Endothelial cell of umbilical vein (primary cell): ENCODE measurements around the gene JPT2. TPM values are rescaled to one million over a fixed set of nuclear protein-coding genes. Genes with fewer than 3 reads are reported as not detected.
A peak's percentile ranks its signal among the peaks of the same experiment; 100 is the strongest.

Experiments
- BruUV-seq: library from RNA; stranded (reverse); fragments of 400-500 nt; replicated peaks from 2 replicates; lab custom pipeline; 2021; lab: Mats Ljungman, UMichigan
- CTCF ChIA-PET: fragments of 300-600, 350-600 bp; sonication (Branson Sonifier 250); formaldehyde crosslinking; loops from one replicate; lab custom pipeline; 2021; ENCODE audit warnings: antibody characterized with exemption, inconsistent platforms; lab: Charles Lee
- POLR2A ChIA-PET: fragments of 300-600, 350-600 bp; sonication (Branson Sonifier 250); formaldehyde crosslinking; loops from one replicate; lab custom pipeline; 2021; ENCODE audit warnings: antibody characterized with exemption, inconsistent platforms; lab: Charles Lee
- DNase-seq: peaks from one replicate; pipeline ENCODE4 v3.0.0-alpha.2; 2011; ENCODE audit warnings: low read depth, low spot score
- FAIRE-seq: peaks from 2 replicates; lab custom pipeline; 2011; peaks lifted over from hg19 to GRCh38; lab: Jason Lieb, UNC
- H2AFZ ChIP-seq: 2 replicates; pipeline ENCODE4 v1.6.0; 2012; ENCODE audit warnings: low read depth, low read length, control low read depth, inconsistent platforms
- H3K27ac ChIP-seq: 2 replicates; pipeline ENCODE4 v1.5.1; 2011; ENCODE audit warnings: low read depth, mild to moderate bottlenecking, control low read depth, low read length, moderate library complexity; ENCODE audit not compliant: insufficient read depth
- H3K27me3 ChIP-seq, 2 experiments: 2 replicates each; pipeline versions ENCODE4 v1.6.0 to v1.6.1; 2011; ENCODE audit warnings: low read length in 2 of 2, mixed read lengths in 1 of 2; ENCODE audit not compliant: control insufficient read depth in 2 of 2, insufficient read depth in 2 of 2
- H3K36me3 ChIP-seq, 2 experiments: 2 replicates in 1 of 2; 3 replicates in 1 of 2; pipeline ENCODE4 v1.5.1; 2011; ENCODE audit warnings: low read length in 2 of 2, mild to moderate bottlenecking in 1 of 2, moderate library complexity in 1 of 2; ENCODE audit not compliant: control insufficient read depth in 2 of 2, insufficient read depth in 2 of 2; ENCODE audit errors: extremely low read depth in 1 of 2
- H3K4me1 ChIP-seq: 3 replicates; pipeline ENCODE4 v1.5.1; 2011; ENCODE audit warnings: mild to moderate bottlenecking, low read length; ENCODE audit not compliant: control insufficient read depth, insufficient read depth; ENCODE audit errors: extremely low read depth
- H3K4me2 ChIP-seq: 2 replicates; pipeline ENCODE4 v1.6.1; 2011; ENCODE audit warnings: low read length, control low read depth, mixed read lengths; ENCODE audit not compliant: insufficient read depth
- H3K4me3 ChIP-seq, 3 experiments: fragments of 200-600 bp in 1 of 3; sonication (generic), shearing (Covaris generic) in 1 of 3; replicated peaks in 1 of 3; 2 replicates each; pipeline ENCODE4 v1.5.1; 2011 to 2016; ENCODE audit warnings: control low read depth in 3 of 3, low read length in 3 of 3, mild to moderate bottlenecking in 2 of 3, inconsistent platforms in 1 of 3, low read depth in 1 of 3, moderate library complexity in 1 of 3; ENCODE audit not compliant: insufficient read depth in 1 of 3
- H3K79me2 ChIP-seq: 2 replicates; pipeline ENCODE4 v1.6.0; 2012; ENCODE audit warnings: low read length, inconsistent platforms; ENCODE audit not compliant: control insufficient read depth, insufficient read depth
- H3K9ac ChIP-seq: replicated peaks from 2 replicates; pipeline ENCODE3; 2011; ENCODE audit warnings: low read length, control low read depth; ENCODE audit not compliant: insufficient read depth; ENCODE audit errors: extremely low read depth
- H3K9me1 ChIP-seq: replicated peaks from 3 replicates; pipeline ENCODE4 v1.6.0; 2011; ENCODE audit warnings: mild to moderate bottlenecking, low read length; ENCODE audit not compliant: control insufficient read depth, insufficient read depth; ENCODE audit errors: extremely low read depth
- H3K9me3 ChIP-seq: replicated peaks from 2 replicates; pipeline ENCODE4 v1.5.1; 2012; ENCODE audit warnings: low read length, inconsistent platforms; ENCODE audit not compliant: control insufficient read depth, insufficient read depth
- H4K20me1 ChIP-seq: replicated peaks from 2 replicates; pipeline ENCODE3; 2011; ENCODE audit warnings: mild to moderate bottlenecking, low read length; ENCODE audit not compliant: control insufficient read depth, insufficient read depth; ENCODE audit errors: extremely low read depth
- EZH2 ChIP-seq: IDR thresholded peaks from 2 replicates; pipeline ENCODE4 v1.6.1; 2012; ENCODE audit warnings: borderline replicate concordance, low read depth, mild to moderate bottlenecking, moderate library complexity, low read length, inconsistent platforms; ENCODE audit not compliant: severe bottlenecking
- FOS ChIP-seq: IDR thresholded peaks from 2 replicates; pipeline ENCODE4 v1.6.1; 2011; ENCODE audit warnings: mild to moderate bottlenecking, low read length, moderate library complexity, borderline replicate concordance; ENCODE audit not compliant: insufficient read depth
- JUN ChIP-seq: IDR thresholded peaks from 2 replicates; pipeline ENCODE4 v1.6.1; 2011; ENCODE audit warnings: borderline replicate concordance, low read depth; ENCODE audit not compliant: insufficient read length, insufficient read depth
- MYC ChIP-seq: IDR thresholded peaks from one replicate; pipeline ENCODE4 v1.6.1; 2011; ENCODE audit warnings: mild to moderate bottlenecking, low read depth, low read length
- POLR2A ChIP-seq: IDR thresholded peaks from 2 replicates; pipeline ENCODE4 v1.6.1; 2012; ENCODE audit warnings: low read depth, mild to moderate bottlenecking, control low read depth, low read length
- POLR2AphosphoS5 ChIP-seq: IDR thresholded peaks from 2 replicates; pipeline ENCODE4 v1.6.1; 2012; ENCODE audit warnings: low read depth, mild to moderate bottlenecking, control low read depth, low read length, moderate library complexity; ENCODE audit not compliant: insufficient read depth
- dilution Hi-C: fragments of 300-500 bp; cut with MboI; formaldehyde crosslinking; loops from one replicate; pipeline ENCODE4 v1.15.0; 2019; ENCODE audit warnings: low sequenced_read_pairs; ENCODE audit not compliant: extremely low pct_ligation_motif_present
- intact Hi-C: fragments of 100-400 bp; cut with micrococcal nuclease; formaldehyde crosslinking; loops from one replicate; pipeline ENCODE4 v1.10.0; 2022
- polyA plus RNA-seq, 4 experiments: library from polyadenylated mRNA; depleted of rRNA in 3 of 4; stranded (reverse) in 3 of 4; unstranded in 1 of 4; fragments of >200 nt; gene quantifications; 2 replicates each; pipeline versions ENCODE4 v1.2.1 to v1.2.3, GENCODE V29; 2011 to 2012; ENCODE audit warnings: missing spikeins in 1 of 4
- total RNA-seq: library from RNA; stranded (reverse); gene quantifications from 2 replicates; pipeline ENCODE4 v1.2.3, GENCODE V29; 2021

The JPT2 gene
- total and polyA plus RNA-seq, 2 donors (not counting 3 experiments of a cell fraction or from before 2014, with no cell fraction given), result 35.8 to 93.3 TPM

GRCh38 chr16:1677339-1677738 is 740 bp upstream of the JPT2 start:
- no peaks in the 10 kb centered on the region for H3K27me3 ChIP-seq
- no TSS peak for BruUV-seq
- peaks cover 39% of the 10 kb centered on the region for H3K79me2 ChIP-seq
- H3K4me2 ChIP-seq, result peak overlapping the region; percentile 71
- no peaks in the 10 kb centered on the region for H4K20me1 ChIP-seq
- ChIA-PET POLR2A (interaction anchor here (0.5 to 1.2 kb wide), 3 partner anchors 28 to 106 kb away, joined by 3 to 14 read pairs (median 4); partner anchors contain the start of genes MAPK8IP3 and NUBP2), CTCF (interaction anchor here (0.8 to 5.9 kb wide), 3 partner anchors 23 to 105 kb away, joined by 3 to 52 read pairs (median 3); partner anchors contain the start of genes MAPK8IP3, NUBP2 and SPSB3)
- no peak overlapping the region for H3K4me3 ChIP-seq
- H3K4me1 ChIP-seq, result peaks cover 12% of the 10 kb centered on the region
- H3K27ac ChIP-seq, result no peak overlapping the region
- no peak overlapping the region for H3K9ac ChIP-seq
- dilution Hi-C loops (no loop called here), intact Hi-C loops (no loop called here)
- H2AFZ ChIP-seq, result no peak overlapping the region
- H3K9me3 ChIP-seq, result no peaks in the 10 kb centered on the region
- DNase-seq (no peak), FAIRE-seq (no peak)
- TF ChIP-seq POLR2AphosphoS5, result no peak
- TF ChIP-seq MYC, result no peak
- no peak for TF ChIP-seq EZH2
- TF ChIP-seq JUN, result no peak
- no peak for TF ChIP-seq POLR2A
- H3K9me1 ChIP-seq, result no peaks in the 10 kb centered on the region
- H3K36me3 ChIP-seq, result peaks cover 4 to 25% of the 10 kb centered on the region in 2 experiments

GRCh38 chr16:1678500-1679098 is 520 bp downstream of the JPT2 start:
- intact Hi-C loops (loop anchor here (1.0 kb wide), 1 partner anchor 27 kb away; no protein-coding TSS in a partner anchor), dilution Hi-C loops (no loop called here)
- Histone ChIP-seq H3K9ac (peak overlapping the region; percentile 67), H3K4me1 (peaks cover 12% of the 10 kb centered on the region), H3K9me3 (no peaks in the 10 kb centered on the region), H3K27me3 (no peaks in the 10 kb centered on the region), H3K4me3 (peak overlapping the region; percentile 60 to 96 (median 78)), H3K4me2 (peak overlapping the region; percentile 72), H3K9me1 (no peaks in the 10 kb centered on the region), H3K36me3 (peaks cover 4 to 20% of the 10 kb centered on the region in 2 experiments), H4K20me1 (no peaks in the 10 kb centered on the region), H2AFZ (peak overlapping the region; percentile 7), H3K27ac (peak overlapping the region; percentile 1), H3K79me2 (peaks cover 46% of the 10 kb centered on the region)
- TF ChIP-seq FOS (no peak), POLR2AphosphoS5 (peak; percentile 4), MYC (peak; percentile 14)
- CTCF ChIA-PET, result interaction anchor here (0.6 to 5.9 kb wide), 7 partner anchors 13 to 823 kb away, joined by 3 to 52 read pairs (median 6); partner anchors contain the start of gene MAPK8IP3
- no TSS peak for BruUV-seq
- peak; percentile 65 for FAIRE-seq
- DNase-seq, result peak; percentile 36
- POLR2A ChIA-PET, result interaction anchor here (1.2 kb wide), 1 partner anchor 28 kb away, joined by 14 read pairs; the partner anchor contains the start of gene MAPK8IP3
